Measurements from ENCODE around the gene TFAP2D.

The TFAP2D gene

GRCh38 chr6:50791900-50792508 lies 78.7 kb downstream of the TFAP2D start:
- Histone ChIP-seq H3K27me3 (no peaks in the 10 kb centered on the region), H3K9me3 (no peaks in the 10 kb centered on the region), H3K4me1 (ENCODE audit: control insufficient read depth in 1 of 2, insufficient read depth in 1 of 2, low read depth in 1 of 2, low read length in 1 of 2) (no peaks in the 10 kb centered on the region), H3K36me3 (no peaks in the 10 kb centered on the region), H3K27ac (no peak overlapping the region), H3K4me3 (ENCODE audit: low read depth in 1 of 2, low read length in 1 of 2) (no peak overlapping the region)
- TF ChIP-seq, protein P1, sequence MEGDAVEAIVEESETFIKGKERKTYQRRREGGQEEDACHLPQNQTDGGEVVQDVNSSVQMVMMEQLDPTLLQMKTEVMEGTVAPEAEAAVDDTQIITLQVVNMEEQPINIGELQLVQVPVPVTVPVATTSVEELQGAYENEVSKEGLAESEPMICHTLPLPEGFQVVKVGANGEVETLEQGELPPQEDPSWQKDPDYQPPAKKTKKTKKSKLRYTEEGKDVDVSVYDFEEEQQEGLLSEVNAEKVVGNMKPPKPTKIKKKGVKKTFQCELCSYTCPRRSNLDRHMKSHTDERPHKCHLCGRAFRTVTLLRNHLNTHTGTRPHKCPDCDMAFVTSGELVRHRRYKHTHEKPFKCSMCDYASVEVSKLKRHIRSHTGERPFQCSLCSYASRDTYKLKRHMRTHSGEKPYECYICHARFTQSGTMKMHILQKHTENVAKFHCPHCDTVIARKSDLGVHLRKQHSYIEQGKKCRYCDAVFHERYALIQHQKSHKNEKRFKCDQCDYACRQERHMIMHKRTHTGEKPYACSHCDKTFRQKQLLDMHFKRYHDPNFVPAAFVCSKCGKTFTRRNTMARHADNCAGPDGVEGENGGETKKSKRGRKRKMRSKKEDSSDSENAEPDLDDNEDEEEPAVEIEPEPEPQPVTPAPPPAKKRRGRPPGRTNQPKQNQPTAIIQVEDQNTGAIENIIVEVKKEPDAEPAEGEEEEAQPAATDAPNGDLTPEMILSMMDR (IDR thresholded peaks at IDR 0.05): no peak

DNA sequence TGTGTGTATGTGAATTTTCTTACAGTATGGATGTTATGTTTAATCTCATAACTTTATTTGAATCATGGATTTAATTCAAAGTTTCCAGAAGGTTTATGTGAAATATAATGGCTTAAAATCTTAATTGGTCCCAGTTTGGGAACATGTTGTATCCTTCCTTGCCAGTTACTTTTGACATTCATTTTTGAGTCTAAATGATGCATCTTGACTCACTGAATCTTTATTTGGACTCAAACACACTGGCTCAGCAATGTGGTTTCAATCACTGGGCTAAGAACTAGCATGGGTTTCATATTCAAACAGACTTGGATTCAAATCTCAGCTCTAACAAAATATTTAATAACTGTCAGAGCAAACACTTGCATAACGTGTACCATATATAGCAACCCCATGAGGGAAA lies 79.4 kb downstream of the TFAP2D start:
- Histone ChIP-seq H3K27me3 (no peaks in the 10 kb centered on the region), H3K9me3 (no peaks in the 10 kb centered on the region), H3K27ac (no peak overlapping the region), H3K36me3 (no peaks in the 10 kb centered on the region), H3K4me1 (ENCODE audit: control insufficient read depth in 1 of 2, insufficient read depth in 1 of 2, low read depth in 1 of 2, low read length in 1 of 2) (no peaks in the 10 kb centered on the region), H3K4me3 (ENCODE audit: low read depth in 1 of 2, low read length in 1 of 2) (no peak overlapping the region)
- TF ChIP-seq, protein P1 (IDR thresholded peaks at IDR 0.05): no peak

DNA sequence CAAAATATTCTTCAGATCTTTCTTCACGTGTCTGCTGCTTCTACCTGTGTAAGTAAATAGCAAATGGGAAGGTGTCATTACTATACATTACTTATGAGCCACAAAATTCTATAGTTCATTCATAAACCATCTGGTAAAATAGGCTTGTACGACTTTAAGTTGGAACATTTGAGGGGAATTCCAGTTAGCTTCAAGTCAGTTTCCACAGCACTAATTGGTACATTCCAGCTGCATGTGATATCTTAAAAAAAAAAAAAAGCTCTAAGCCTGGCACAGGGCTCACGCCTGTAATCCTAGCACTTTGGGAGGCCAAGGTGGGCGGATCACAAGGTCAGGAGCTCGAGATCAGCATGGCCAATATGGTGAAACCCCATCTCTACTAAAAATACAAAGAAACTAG lies 82.2 kb downstream of the TFAP2D start:
- Histone ChIP-seq H3K4me1 (ENCODE audit: control insufficient read depth in 1 of 2, insufficient read depth in 1 of 2, low read depth in 1 of 2, low read length in 1 of 2) (no peaks in the 10 kb centered on the region), H3K27me3 (peaks cover 6% of the 10 kb centered on the region), H3K36me3 (no peaks in the 10 kb centered on the region), H3K9me3 (no peaks in the 10 kb centered on the region), H3K27ac (no peak overlapping the region), H3K4me3 (ENCODE audit: low read depth in 1 of 2, low read length in 1 of 2) (no peak overlapping the region)
- TF ChIP-seq, protein P1 (IDR thresholded peaks at IDR 0.05): no peak

GRCh38 chr6:50804283-50804682 lies 91.0 kb downstream of the TFAP2D start:
- no peaks in the 10 kb centered on the region for H3K4me1 ChIP-seq (ENCODE audit: control insufficient read depth in 1 of 2, insufficient read depth in 1 of 2, low read depth in 1 of 2, low read length in 1 of 2)
- H3K27me3 ChIP-seq: peaks cover 13% of the 10 kb centered on the region
- H3K36me3 ChIP-seq: no peaks in the 10 kb centered on the region
- no peaks in the 10 kb centered on the region for H3K9me3 ChIP-seq
- no peak overlapping the region for H3K27ac ChIP-seq
- H3K4me3 ChIP-seq (ENCODE audit: low read depth in 1 of 2, low read length in 1 of 2): no peak overlapping the region
- TF ChIP-seq, protein P1 (IDR thresholded peaks at IDR 0.05): no peak

- Histone ChIP-seq H3K27me3 (peaks cover 7% of the 10 kb centered on the region), H3K4me1 (ENCODE audit: control insufficient read depth in 1 of 2, insufficient read depth in 1 of 2, low read depth in 1 of 2, low read length in 1 of 2) (no peaks in the 10 kb centered on the region), H3K27ac (no peak overlapping the region), H3K36me3 (no peaks in the 10 kb centered on the region), H3K9me3 (no peaks in the 10 kb centered on the region), H3K4me3 (ENCODE audit: low read depth in 1 of 2, low read length in 1 of 2) (no peak overlapping the region)
- TF ChIP-seq, protein P1 (IDR thresholded peaks at IDR 0.05): no peak
Observed at GRCh38 chr6:50807035-50807434, 93.7 kb downstream of the TFAP2D start.

Data from neutrophil (primary cell).